WTC11 (cell line): ENCODE measurements around the gene C1orf146. TPM values are rescaled to one million over a fixed set of nuclear protein-coding genes. Genes with fewer than 3 reads are reported as not detected.
"Not testable (repeated sequence)": the region's sequence is repeated elsewhere in the genome, so short reads cannot be mapped to it uniquely, and the experiment has no call there.

ENCODE experiments used
- ATAC-seq: fragments of 200-7000 bp; cut with Tn5 transposase; 2 replicates; pipeline ENCODE4 v1.10.0; 2021; ENCODE audit warnings: mild to moderate bottlenecking, moderate library complexity
- CTCF ChIA-PET: fragments of 300-600 bp; sonication (Branson Sonifier 250); formaldehyde crosslinking; loops from one replicate; lab custom pipeline; 2021; ENCODE audit warnings: antibody characterized with exemption; lab: Charles Lee
- POLR2A ChIA-PET: fragments of 350-600 bp; sonication (Branson Sonifier 250); formaldehyde crosslinking; loops from one replicate; lab custom pipeline; 2021; ENCODE audit warnings: antibody characterized with exemption; lab: Charles Lee
- DNase-seq: peaks from one replicate; pipeline ENCODE4 v3.0.0; 2021; ENCODE audit warnings: low spot score
- H3K27ac Mint-ChIP-seq: 2 replicates; pipeline ENCODE4 v1.8.0; 2021; ENCODE audit warnings: mixed read lengths
- H3K27me3 Mint-ChIP-seq: 2 replicates; pipeline ENCODE4 v1.8.0; 2021; ENCODE audit warnings: low read depth, mild to moderate bottlenecking, moderate library complexity, mixed read lengths
- H3K36me3 Mint-ChIP-seq: 2 replicates; pipeline ENCODE4 v1.8.0; 2021; ENCODE audit warnings: mixed read lengths
- H3K4me1 Mint-ChIP-seq: 2 replicates; pipeline ENCODE4 v1.8.0; 2022; ENCODE audit warnings: mixed read lengths
- H3K4me3 Mint-ChIP-seq: 2 replicates; pipeline ENCODE4 v1.8.0; 2021; ENCODE audit warnings: mild to moderate bottlenecking, moderate library complexity, mixed read lengths
- H3K9me3 Mint-ChIP-seq: 2 replicates; pipeline ENCODE4 v1.8.0; 2021; ENCODE audit warnings: mixed read lengths
- AFF4 ChIP-seq: sonication (generic); formaldehyde crosslinking; IDR thresholded peaks from 2 replicates; pipeline ENCODE4 v1.8.1; 2023; ENCODE audit warnings: mild to moderate bottlenecking, missing genetic modification reagents, borderline replicate concordance
- ARID4B ChIP-seq: sonication (generic); formaldehyde crosslinking; IDR thresholded peaks from 2 replicates; pipeline ENCODE4 v1.8.0; 2023; ENCODE audit warnings: missing genetic modification reagents, mild to moderate bottlenecking, borderline replicate concordance
- ATF1 ChIP-seq: sonication (generic); formaldehyde crosslinking; IDR thresholded peaks from 2 replicates; pipeline ENCODE4 v1.8.1; 2023; ENCODE audit warnings: mild to moderate bottlenecking, moderate library complexity, missing genetic modification reagents
- CREM ChIP-seq: sonication (generic); formaldehyde crosslinking; IDR thresholded peaks from 2 replicates; pipeline ENCODE4 v1.8.1; 2022; ENCODE audit warnings: mild to moderate bottlenecking, missing genetic modification reagents, moderate library complexity
- ERG ChIP-seq: fragments of 250-450 bp; sonication (Bioruptor Pico); IDR thresholded peaks from 2 replicates; pipeline ENCODE4 v1.8.0; 2021; ENCODE audit warnings: mild to moderate bottlenecking
- ETV6 ChIP-seq: sonication (generic); formaldehyde crosslinking; IDR thresholded peaks from 2 replicates; pipeline ENCODE4 v1.8.1; 2022; ENCODE audit warnings: mild to moderate bottlenecking, missing genetic modification reagents
- FOXP1 ChIP-seq: sonication (generic); formaldehyde crosslinking; IDR thresholded peaks from 2 replicates; pipeline ENCODE4 v1.8.0; 2022; ENCODE audit warnings: missing genetic modification reagents, mild to moderate bottlenecking, moderate library complexity, borderline replicate concordance
- GABPB1 ChIP-seq: sonication (generic); formaldehyde crosslinking; IDR thresholded peaks from 2 replicates; pipeline ENCODE4 v1.8.1; 2023; ENCODE audit warnings: mild to moderate bottlenecking, missing genetic modification reagents
- HMGXB4 ChIP-seq: sonication (generic); formaldehyde crosslinking; IDR thresholded peaks from 2 replicates; pipeline ENCODE4 v1.8.1; 2023; ENCODE audit warnings: mild to moderate bottlenecking, moderate library complexity, missing genetic modification reagents
- MLX ChIP-seq: sonication (generic); formaldehyde crosslinking; IDR thresholded peaks from 2 replicates; pipeline ENCODE4 v1.8.1; 2023; ENCODE audit warnings: mild to moderate bottlenecking, missing genetic modification reagents, moderate library complexity
- MXD4 ChIP-seq: fragments of 250-450 bp; sonication (Bioruptor Pico); IDR thresholded peaks from 2 replicates; pipeline ENCODE4 v1.8.0; 2021; ENCODE audit warnings: mild to moderate bottlenecking, moderate library complexity, borderline replicate concordance
- NFATC4 ChIP-seq: fragments of 250-450 bp; sonication (Bioruptor Pico); IDR thresholded peaks from 2 replicates; pipeline ENCODE4 v1.9.0; 2021; ENCODE audit warnings: mild to moderate bottlenecking
- NR2C2 ChIP-seq: sonication (generic); formaldehyde crosslinking; IDR thresholded peaks from 2 replicates; pipeline ENCODE4 v1.8.0; 2022; ENCODE audit warnings: mild to moderate bottlenecking, missing genetic modification reagents
- OVOL2 ChIP-seq: fragments of 250-450 bp; sonication (Bioruptor Pico); IDR thresholded peaks from 2 replicates; pipeline ENCODE4 v1.9.0; 2021; ENCODE audit warnings: mild to moderate bottlenecking, borderline replicate concordance
- SMAD4 ChIP-seq: sonication (generic); formaldehyde crosslinking; IDR thresholded peaks from 2 replicates; pipeline ENCODE4 v1.8.0; 2022; ENCODE audit warnings: mild to moderate bottlenecking, missing genetic modification reagents
- ZNF121 ChIP-seq: sonication (generic); formaldehyde crosslinking; IDR thresholded peaks from 2 replicates; pipeline ENCODE4 v1.8.0; 2023; ENCODE audit warnings: missing genetic modification reagents
- ZNF138 ChIP-seq: sonication (generic); formaldehyde crosslinking; conservative IDR thresholded peaks from 2 replicates; pipeline ENCODE4 v1.8.1; 2022; ENCODE audit warnings: mild to moderate bottlenecking, moderate library complexity, missing genetic modification reagents
- ZNF425 ChIP-seq: fragments of 250-450 bp; sonication (Bioruptor Pico); conservative IDR thresholded peaks from 2 replicates; pipeline ENCODE4 v1.9.0; 2021; ENCODE audit warnings: mild to moderate bottlenecking
- total RNA-seq: library from RNA; stranded (reverse); gene quantifications from 3 replicates; pipeline ENCODE4 v1.2.3, GENCODE V29; 2021

Gene C1orf146
- total RNA-seq, 1 experiment from 2014 or later, result not detected

- ATAC-seq, result no peak
- no peak for TF ChIP-seq NFATC4 (CRISPR knock-in tag)
- TF ChIP-seq ZNF138 (CRISPR knock-in tag), result no peak
- TF ChIP-seq MLX (CRISPR knock-in tag), result no peak
- TF ChIP-seq MXD4 (CRISPR knock-in tag), result no peak
- TF ChIP-seq ZNF425, result no peak
- TF ChIP-seq FOXP1 (CRISPR knock-in tag), result no peak
- no peak for TF ChIP-seq CREM (CRISPR knock-in tag)
- TF ChIP-seq ARID4B, result no peak
- TF ChIP-seq NR2C2 (CRISPR knock-in tag), result no peak
- no peak for TF ChIP-seq OVOL2 (CRISPR knock-in tag)
- TF ChIP-seq ETV6, result no peak
- TF ChIP-seq ZNF121, result no peak
- TF ChIP-seq GABPB1 (CRISPR knock-in tag), result no peak
- TF ChIP-seq SMAD4 (CRISPR knock-in tag), result no peak
- no peak for TF ChIP-seq ATF1 (CRISPR knock-in tag)
- no peak for TF ChIP-seq ERG (CRISPR knock-in tag)
- TF ChIP-seq AFF4, result no peak
- TF ChIP-seq HMGXB4, result no peak
- H3K36me3 Mint-ChIP-seq, result peaks cover 5% of the 10 kb centered on the region
- POLR2A ChIA-PET, result no interaction called here
- CTCF ChIA-PET, result no interaction called here
- H3K4me1 Mint-ChIP-seq, result no peaks in the 10 kb centered on the region
- H3K4me3 Mint-ChIP-seq, result no peak overlapping the region
- H3K27ac Mint-ChIP-seq, result no peak overlapping the region
- DNase-seq, result no peak
- no peaks in the 10 kb centered on the region for H3K27me3 Mint-ChIP-seq
- no peaks in the 10 kb centered on the region for H3K9me3 Mint-ChIP-seq
Measured at GRCh38 chr1:92244376-92244775, 26.7 kb downstream of the C1orf146 start.

GRCh38 chr1:92254714-92255113 is 37.0 kb downstream of the C1orf146 start:
- H3K27ac Mint-ChIP-seq, H3K4me1 Mint-ChIP-seq, H3K4me3 Mint-ChIP-seq, ATAC-seq, H3K9me3 Mint-ChIP-seq, POLR2A ChIA-PET, H3K27me3 Mint-ChIP-seq, DNase-seq: not testable (repeated sequence)
- CTCF ChIA-PET, result interaction anchor here (1.2 kb wide), 1 partner anchor 257 kb away, joined by 3 read pairs; no protein-coding TSS in a partner anchor
- H3K36me3 Mint-ChIP-seq, result peaks cover 43% of the 10 kb centered on the region
